Breast epithelium (tissue), 4 donors: ENCODE data around the gene MYO15B. TPM values are rescaled to one million over a fixed set of nuclear protein-coding genes. Genes with fewer than 3 reads are reported as not detected.

Experiments
- DNase-seq, 2 donors: peaks; one replicate each; pipeline ENCODE4 v3.0.0-alpha.2; 2019; ENCODE audit warnings: low spot score in 2 of 2
- H3K27ac ChIP-seq, 2 donors: fragments of 200-600 bp; sonication (generic) in 1 of 2; one replicate each; pipeline ENCODE4 v1.5.1; 2016 to 2019; ENCODE audit warnings: mild to moderate bottlenecking in 1 of 2
- H3K27me3 ChIP-seq, 2 donors: fragments of 200-600 bp; sonication (generic) in 1 of 2; one replicate each; pipeline versions ENCODE4 v1.5.1 to v1.6.0; 2017 to 2019; ENCODE audit warnings: control low read depth in 1 of 2, mild to moderate bottlenecking in 1 of 2
- H3K36me3 ChIP-seq: fragments of 200-600 bp; one replicate; pipeline ENCODE4 v1.5.1; 2019
- H3K4me1 ChIP-seq, 2 donors: fragments of 200-600 bp; sonication (generic); one replicate each; pipeline ENCODE4 v1.5.1; 2016 to 2019; ENCODE audit warnings: control low read depth in 1 of 2
- H3K4me3 ChIP-seq, 3 donors: fragments of 200-600 bp; sonication (generic); 1 replicate in 2 of 3; 2 replicates in 1 of 3; pipeline ENCODE4 v1.5.1; 2016 to 2019; ENCODE audit warnings: mild to moderate bottlenecking in 3 of 3, moderate library complexity in 2 of 3
- H3K9me3 ChIP-seq, 2 donors: fragments of 200-600 bp; sonication (generic) in 1 of 2; one replicate each; pipeline ENCODE4 v1.5.1; 2016 to 2019; ENCODE audit warnings: control low read depth in 1 of 2
- CTCF ChIP-seq, 3 donors: fragments of 450-650 bp; IDR thresholded peaks; one replicate each; pipeline ENCODE4 v1.5.1; 2016 to 2017; ENCODE audit warnings: antibody characterized with exemption in 3 of 3, mild to moderate bottlenecking in 3 of 3, moderate library complexity in 3 of 3
- POLR2A ChIP-seq: fragments of 450-650 bp; IDR thresholded peaks from one replicate; pipeline ENCODE4 v1.6.1; 2016; ENCODE audit warnings: antibody characterized with exemption, mild to moderate bottlenecking, moderate library complexity
- POLR2AphosphoS5 ChIP-seq, 3 donors: sonication (generic); formaldehyde crosslinking; IDR thresholded peaks; one replicate each; pipeline ENCODE4 v1.6.1; 2017; ENCODE audit warnings: antibody characterized with exemption in 3 of 3
- intact Hi-C: fragments of 100-400 bp; cut with DNase I; formaldehyde crosslinking; loops from one replicate; pipeline ENCODE4 v1.15.1; 2023; ENCODE audit warnings: low total_unique reads
- total RNA-seq, 3 donors: library from RNA; depleted of rRNA; stranded (reverse); fragments of >200 nt; gene quantifications; one replicate each; pipeline ENCODE4 v1.1.0, GENCODE V29; 2016

Gene MYO15B
- total RNA-seq, 3 donors from 2014 or later, result 65.3 to 121 (median 86.6) TPM

- Histone ChIP-seq H3K27me3 (no peaks in the 10 kb centered on the region), H3K4me3 (no peak overlapping the region), H3K36me3 (no peaks in the 10 kb centered on the region), H3K9me3 (no peaks in the 10 kb centered on the region), H3K4me1 (no peaks in the 10 kb centered on the region), H3K27ac (no peak overlapping the region)
- intact Hi-C loops, result no loop called here
- DNase-seq, result no peak
- TF ChIP-seq POLR2AphosphoS5 (IDR thresholded peaks at IDR 0.05), result no peak
- no peak for TF ChIP-seq POLR2A
- TF ChIP-seq CTCF (IDR thresholded peaks at IDR 0.05), result no peak
Measured at GRCh38 chr17:75568412-75569255, 19.0 kb upstream of the MYO15B start.

- Histone ChIP-seq H3K9me3 (no peaks in the 10 kb centered on the region), H3K4me3 (no peak overlapping the region), H3K4me1 (no peaks in the 10 kb centered on the region), H3K27ac (no peak overlapping the region), H3K27me3 (no peaks in the 10 kb centered on the region), H3K36me3 (no peaks in the 10 kb centered on the region)
- intact Hi-C loops, result no loop called here
- DNase-seq, result no peak
- TF ChIP-seq POLR2A (no peak), POLR2AphosphoS5 (IDR thresholded peaks at IDR 0.05) (no peak), CTCF (IDR thresholded peaks at IDR 0.05) (no peak)
Measured at GRCh38 chr17:75570034-75570676, 17.4 kb upstream of the MYO15B start.

GRCh38 chr17:75570772-75571171 lies 16.8 kb upstream of the MYO15B start:
- no peak overlapping the region for H3K27ac ChIP-seq
- H3K36me3 ChIP-seq, result no peaks in the 10 kb centered on the region
- no peak for TF ChIP-seq POLR2A
- TF ChIP-seq CTCF (IDR thresholded peaks at IDR 0.05), result no peak
- intact Hi-C loops, result no loop called here
- DNase-seq, result no peak
- no peaks in the 10 kb centered on the region for H3K4me1 ChIP-seq
- no peak overlapping the region for H3K4me3 ChIP-seq
- no peaks in the 10 kb centered on the region for H3K27me3 ChIP-seq
- H3K9me3 ChIP-seq, result no peaks in the 10 kb centered on the region

GRCh38 chr17:75571197-75571884 lies 16.3 kb upstream of the MYO15B start:
- no peak overlapping the region for H3K27ac ChIP-seq
- intact Hi-C loops, result no loop called here
- DNase-seq, result no peak
- TF ChIP-seq POLR2AphosphoS5 (IDR thresholded peaks at IDR 0.05), result no peak
- no peak for TF ChIP-seq CTCF (IDR thresholded peaks at IDR 0.05)
- TF ChIP-seq POLR2A, result no peak
- H3K4me1 ChIP-seq, result no peaks in the 10 kb centered on the region
- H3K9me3 ChIP-seq, result no peaks in the 10 kb centered on the region
- H3K27me3 ChIP-seq, result no peaks in the 10 kb centered on the region
- no peak overlapping the region for H3K4me3 ChIP-seq
- H3K36me3 ChIP-seq, result no peaks in the 10 kb centered on the region

- no peak for TF ChIP-seq CTCF (IDR thresholded peaks at IDR 0.05)
- Histone ChIP-seq H3K4me3 (no peak overlapping the region), H3K27me3 (no peaks in the 10 kb centered on the region), H3K36me3 (no peaks in the 10 kb centered on the region), H3K27ac (no peak overlapping the region), H3K9me3 (no peaks in the 10 kb centered on the region), H3K4me1 (no peaks in the 10 kb centered on the region)
- intact Hi-C loops, result no loop called here
- no peak for DNase-seq
Measured at GRCh38 chr17:75571885-75572215, 15.8 kb upstream of the MYO15B start.
